T47D (cell line): ENCODE data around the gene SNAPC2.

Experiments used
- DNase-seq, 2 experiments: peaks; one replicate each; pipeline versions ENCODE4 v3.0.0 to v3.0.0-alpha.2; 2011 to 2012; ENCODE audit warnings: low read depth in 1 of 2, low spot score in 1 of 2
- JUND ChIP-seq: IDR thresholded peaks from 2 replicates; pipeline ENCODE4 v1.6.1; 2012; ENCODE audit warnings: low read depth
- in situ Hi-C: cut with HindIII; loops from 2 replicates; pipeline ENCODE4 v1.10.0; 2016; ENCODE audit warnings: low sequenced_read_pairs, low pct_unique_long_range_greater_than_20kb

Gene SNAPC2

GRCh38 chr19:7968008-7968795 lies 48.1 kb downstream of the SNAPC2 start:
- no peak for DNase-seq
- no peak for TF ChIP-seq JUND
- in situ Hi-C loops: no loop called here

- in situ Hi-C loops: no loop called here
- no peak for DNase-seq
- TF ChIP-seq JUND: no peak
These were observed 48.8 kb downstream of the SNAPC2 start for GRCh38 chr19:7968796-7969554.

GRCh38 chr19:7969555-7969939 lies 49.4 kb downstream of the SNAPC2 start:
- DNase-seq: no peak
- in situ Hi-C loops: no loop called here
- no peak for TF ChIP-seq JUND

- no peak for TF ChIP-seq JUND
- in situ Hi-C loops: no loop called here
These were observed 50.7 kb downstream of the SNAPC2 start for GRCh38 chr19:7970716-7971448.

GRCh38 chr19:7971553-7972520 lies 51.7 kb downstream of the SNAPC2 start:
- DNase-seq: no peak
- in situ Hi-C loops: no loop called here
- no peak for TF ChIP-seq JUND

More at GRCh38 chr19:7970716-7971448, 50.7 kb downstream of the SNAPC2 start:
- peak; percentile 33 to 59 for DNase-seq
